ENCODE data around the gene RAB24.

RAB24 gene

GRCh38 chr5:177296581-177296980, 6.9 kb downstream of the RAB24 start:
- TF ChIP-seq FOXP2 (optimal IDR thresholded peaks at IDR 0.05; ENCODE audit: borderline replicate concordance, extremely low read depth, extremely low read length, insufficient read depth) (no peak), TAF1 (IDR thresholded peaks at IDR 0.05; ENCODE audit: borderline replicate concordance, insufficient read depth, low read length) (no peak), POLR2AphosphoS5 (IDR thresholded peaks at IDR 0.05; ENCODE audit: low read depth, low read length) (no peak)

DNA sequence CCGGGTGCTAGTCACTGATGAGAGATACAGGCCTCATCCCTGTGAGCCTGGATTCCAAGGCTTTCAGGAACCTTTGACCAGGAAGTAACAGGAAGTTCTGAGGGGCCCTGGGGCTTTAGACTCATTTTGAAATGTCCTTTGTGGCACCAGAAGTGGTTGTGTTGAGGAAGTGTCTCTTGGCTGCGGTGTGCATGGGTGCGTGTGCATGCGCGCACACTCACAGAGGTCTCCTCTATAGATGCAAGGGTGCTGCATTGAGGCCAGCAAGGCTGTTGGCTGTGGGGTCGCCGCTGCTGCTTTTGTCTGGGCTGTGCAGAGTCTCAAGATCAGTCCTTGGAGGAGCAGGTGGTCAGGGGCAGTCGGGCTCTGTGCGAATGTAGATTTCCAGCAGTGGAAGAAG, 7.6 kb downstream of the RAB24 start:
- TF ChIP-seq FOXP2 (optimal IDR thresholded peaks at IDR 0.05; ENCODE audit: borderline replicate concordance, extremely low read depth, extremely low read length, insufficient read depth) (no peak), POLR2AphosphoS5 (IDR thresholded peaks at IDR 0.05; ENCODE audit: low read depth, low read length) (no peak), SIN3A (IDR thresholded peaks at IDR 0.05; ENCODE audit: borderline replicate concordance, insufficient read depth, low read length) (no peak), TAF1 (IDR thresholded peaks at IDR 0.05; ENCODE audit: borderline replicate concordance, insufficient read depth, low read length) (no peak)
- TF ChIP-seq, protein P1, sequence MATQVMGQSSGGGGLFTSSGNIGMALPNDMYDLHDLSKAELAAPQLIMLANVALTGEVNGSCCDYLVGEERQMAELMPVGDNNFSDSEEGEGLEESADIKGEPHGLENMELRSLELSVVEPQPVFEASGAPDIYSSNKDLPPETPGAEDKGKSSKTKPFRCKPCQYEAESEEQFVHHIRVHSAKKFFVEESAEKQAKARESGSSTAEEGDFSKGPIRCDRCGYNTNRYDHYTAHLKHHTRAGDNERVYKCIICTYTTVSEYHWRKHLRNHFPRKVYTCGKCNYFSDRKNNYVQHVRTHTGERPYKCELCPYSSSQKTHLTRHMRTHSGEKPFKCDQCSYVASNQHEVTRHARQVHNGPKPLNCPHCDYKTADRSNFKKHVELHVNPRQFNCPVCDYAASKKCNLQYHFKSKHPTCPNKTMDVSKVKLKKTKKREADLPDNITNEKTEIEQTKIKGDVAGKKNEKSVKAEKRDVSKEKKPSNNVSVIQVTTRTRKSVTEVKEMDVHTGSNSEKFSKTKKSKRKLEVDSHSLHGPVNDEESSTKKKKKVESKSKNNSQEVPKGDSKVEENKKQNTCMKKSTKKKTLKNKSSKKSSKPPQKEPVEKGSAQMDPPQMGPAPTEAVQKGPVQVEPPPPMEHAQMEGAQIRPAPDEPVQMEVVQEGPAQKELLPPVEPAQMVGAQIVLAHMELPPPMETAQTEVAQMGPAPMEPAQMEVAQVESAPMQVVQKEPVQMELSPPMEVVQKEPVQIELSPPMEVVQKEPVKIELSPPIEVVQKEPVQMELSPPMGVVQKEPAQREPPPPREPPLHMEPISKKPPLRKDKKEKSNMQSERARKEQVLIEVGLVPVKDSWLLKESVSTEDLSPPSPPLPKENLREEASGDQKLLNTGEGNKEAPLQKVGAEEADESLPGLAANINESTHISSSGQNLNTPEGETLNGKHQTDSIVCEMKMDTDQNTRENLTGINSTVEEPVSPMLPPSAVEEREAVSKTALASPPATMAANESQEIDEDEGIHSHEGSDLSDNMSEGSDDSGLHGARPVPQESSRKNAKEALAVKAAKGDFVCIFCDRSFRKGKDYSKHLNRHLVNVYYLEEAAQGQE (IDR thresholded peaks at IDR 0.05; ENCODE audit: insufficient read depth in 1 of 2, low read depth in 2 of 2, low read length in 2 of 2) = no peak

- TF ChIP-seq SIN3A (IDR thresholded peaks at IDR 0.05; ENCODE audit: borderline replicate concordance, insufficient read depth, low read length) = no peak
- TF ChIP-seq, protein P1 (IDR thresholded peaks at IDR 0.05; ENCODE audit: insufficient read depth in 1 of 2, low read depth in 2 of 2, low read length in 2 of 2) = no peak
- no peak for TF ChIP-seq TAF1 (IDR thresholded peaks at IDR 0.05; ENCODE audit: borderline replicate concordance, insufficient read depth, low read length)
- TF ChIP-seq FOXP2 (optimal IDR thresholded peaks at IDR 0.05; ENCODE audit: borderline replicate concordance, extremely low read depth, extremely low read length, insufficient read depth) = no peak
- no peak for TF ChIP-seq POLR2AphosphoS5 (IDR thresholded peaks at IDR 0.05; ENCODE audit: low read depth, low read length)
Observed at GRCh38 chr5:177294632-177295031, 8.9 kb downstream of the RAB24 start.

- TF ChIP-seq FOXP2 (optimal IDR thresholded peaks at IDR 0.05; ENCODE audit: borderline replicate concordance, extremely low read depth, extremely low read length, insufficient read depth) (no peak), SIN3A (IDR thresholded peaks at IDR 0.05; ENCODE audit: borderline replicate concordance, insufficient read depth, low read length) (no peak), POLR2AphosphoS5 (IDR thresholded peaks at IDR 0.05; ENCODE audit: low read depth, low read length) (no peak), TAF1 (IDR thresholded peaks at IDR 0.05; ENCODE audit: borderline replicate concordance, insufficient read depth, low read length) (no peak)
- TF ChIP-seq, protein P1 (IDR thresholded peaks at IDR 0.05; ENCODE audit: insufficient read depth in 1 of 2, low read depth in 2 of 2, low read length in 2 of 2) = no peak
Observed at GRCh38 chr5:177293819-177294581, 9.5 kb downstream of the RAB24 start.

GRCh38 chr5:177291735-177292134, 11.8 kb downstream of the RAB24 start:
- TF ChIP-seq POLR2AphosphoS5 (IDR thresholded peaks at IDR 0.05; ENCODE audit: low read depth, low read length) (no peak), TAF1 (IDR thresholded peaks at IDR 0.05; ENCODE audit: borderline replicate concordance, insufficient read depth, low read length) (no peak), FOXP2 (optimal IDR thresholded peaks at IDR 0.05; ENCODE audit: borderline replicate concordance, extremely low read depth, extremely low read length, insufficient read depth) (no peak), SIN3A (IDR thresholded peaks at IDR 0.05; ENCODE audit: borderline replicate concordance, insufficient read depth, low read length) (no peak)
- TF ChIP-seq, protein P1 (IDR thresholded peaks at IDR 0.05; ENCODE audit: insufficient read depth in 1 of 2, low read depth in 2 of 2, low read length in 2 of 2) = no peak

Measured in PFSK-1 (cell line).